Stimulated activated CD8-positive, alpha-beta memory T cell treated with anti-CD3 and anti-CD28 coated beads, Interleukin-4, amount 100 ng/mL, for 1 hour (primary cell): ENCODE results near the gene TNS4.

Source experiments
- DNase-seq, 2 donors: peaks; one replicate each; pipeline ENCODE4 v3.0.0-alpha.2; 2020; ENCODE audit warnings: low read depth in 2 of 2, low spot score in 1 of 2

The TNS4 gene

DNA sequence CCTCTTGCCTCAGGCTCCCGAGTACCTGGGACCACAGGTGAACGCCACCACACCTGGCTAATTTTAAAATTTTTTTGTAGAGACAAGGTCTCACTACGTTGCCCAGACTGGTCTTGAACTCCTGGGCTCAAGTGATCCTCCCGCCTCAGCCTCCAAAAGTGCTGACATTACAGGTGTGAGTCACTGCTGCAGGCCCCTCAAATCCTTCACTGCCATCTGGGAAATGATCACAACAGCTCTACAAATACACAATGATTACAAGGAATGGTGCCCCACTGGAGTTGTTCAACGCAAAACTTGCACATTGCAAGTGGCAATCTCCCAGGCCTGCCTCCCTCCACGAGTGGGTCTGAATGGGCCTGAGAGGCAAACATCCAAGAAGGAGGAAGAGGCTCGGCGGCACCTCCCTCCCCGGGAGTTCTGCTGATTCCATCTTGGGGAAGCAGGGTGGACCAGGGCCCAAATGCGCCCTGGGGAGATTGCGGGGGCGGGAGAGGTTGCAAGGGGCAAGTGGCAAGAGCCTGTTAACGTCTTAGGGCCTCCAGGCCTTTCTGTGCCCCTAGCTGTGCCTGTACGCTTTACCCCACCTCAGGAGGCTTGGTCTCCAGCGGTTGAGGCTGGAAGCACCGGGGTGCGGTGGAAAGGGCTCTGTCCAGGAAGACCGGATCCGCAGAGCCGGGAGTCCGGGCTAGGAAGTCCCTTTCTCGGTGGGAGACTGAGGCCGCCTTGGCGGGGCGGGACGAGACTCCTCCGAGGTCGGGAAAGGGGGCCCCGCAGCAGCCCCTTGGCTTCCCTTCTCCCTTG lies 58.8 kb downstream of the TNS4 start:
- no peak for DNase-seq

DNA sequence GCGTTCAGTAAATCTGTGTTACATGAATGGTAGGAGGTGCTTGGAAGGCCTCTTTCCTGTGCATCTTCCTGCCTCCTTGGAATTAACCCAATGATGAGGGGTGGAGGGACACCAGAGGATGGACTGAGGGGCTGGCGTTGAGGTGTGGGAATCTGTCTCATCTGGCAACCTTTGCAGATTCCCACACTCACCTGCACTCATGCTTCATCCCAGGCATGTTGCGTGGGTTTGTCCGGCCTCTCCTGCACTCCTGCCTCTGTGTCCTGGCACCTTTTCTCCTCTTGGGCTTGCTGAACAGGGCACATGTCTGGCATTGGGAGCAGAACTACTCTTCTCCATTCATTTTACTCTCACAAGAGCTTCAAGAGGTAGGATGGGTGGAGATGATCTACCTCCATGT lies 61.3 kb downstream of the TNS4 start:
- no peak for DNase-seq

DNA sequence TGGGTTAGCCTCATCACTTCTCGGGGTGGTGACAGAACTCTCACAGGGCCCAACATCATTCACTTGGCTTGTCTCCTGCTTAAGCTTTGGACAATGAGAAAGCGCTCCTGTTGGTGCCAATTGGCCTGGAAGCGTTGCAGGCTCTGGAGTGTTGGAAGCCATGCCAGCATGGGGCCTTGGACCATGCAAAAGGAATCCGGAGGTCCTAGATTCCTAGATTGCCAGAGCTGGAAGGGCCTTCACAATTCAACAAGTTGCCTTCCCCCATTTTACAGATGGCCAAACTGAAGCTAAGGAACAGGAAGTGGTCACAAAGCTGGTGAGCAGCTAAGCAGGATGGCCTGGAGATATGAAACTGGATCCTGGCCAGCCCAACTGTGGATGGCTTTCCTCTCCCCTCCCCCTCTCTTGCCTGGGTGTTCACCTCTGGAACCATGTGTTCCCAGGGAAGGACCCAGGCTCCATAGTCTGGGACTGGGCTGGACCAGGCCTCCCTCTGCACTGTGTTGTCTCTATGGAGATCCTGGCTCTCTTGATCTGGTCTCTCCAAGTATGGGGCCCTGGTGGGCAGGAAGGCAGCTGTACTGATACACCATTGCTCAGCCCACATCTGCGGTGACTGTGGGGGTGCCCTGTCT lies 64.2 kb downstream of the TNS4 start:
- no peak for DNase-seq

DNA sequence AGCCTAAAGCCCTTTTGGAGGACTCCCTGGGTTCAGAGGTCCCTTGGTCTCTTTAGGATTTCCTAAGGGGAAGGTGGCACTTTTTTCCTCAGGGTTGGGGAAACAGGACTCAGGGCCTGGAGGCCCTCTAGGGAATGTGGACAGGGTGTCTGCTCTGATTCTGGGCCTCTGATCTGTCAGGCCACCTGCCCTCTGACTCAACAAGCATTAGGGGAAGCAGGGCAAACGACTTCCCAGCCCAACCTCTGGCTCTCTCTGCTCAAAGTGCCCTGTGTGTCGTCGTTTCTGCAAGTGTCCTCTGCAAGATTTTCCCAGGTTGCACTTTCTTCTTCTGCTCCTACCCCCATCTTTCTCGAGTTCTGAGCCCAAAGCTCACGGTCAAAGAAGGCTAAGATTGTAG lies 64.8 kb downstream of the TNS4 start:
- no peak for DNase-seq

DNA sequence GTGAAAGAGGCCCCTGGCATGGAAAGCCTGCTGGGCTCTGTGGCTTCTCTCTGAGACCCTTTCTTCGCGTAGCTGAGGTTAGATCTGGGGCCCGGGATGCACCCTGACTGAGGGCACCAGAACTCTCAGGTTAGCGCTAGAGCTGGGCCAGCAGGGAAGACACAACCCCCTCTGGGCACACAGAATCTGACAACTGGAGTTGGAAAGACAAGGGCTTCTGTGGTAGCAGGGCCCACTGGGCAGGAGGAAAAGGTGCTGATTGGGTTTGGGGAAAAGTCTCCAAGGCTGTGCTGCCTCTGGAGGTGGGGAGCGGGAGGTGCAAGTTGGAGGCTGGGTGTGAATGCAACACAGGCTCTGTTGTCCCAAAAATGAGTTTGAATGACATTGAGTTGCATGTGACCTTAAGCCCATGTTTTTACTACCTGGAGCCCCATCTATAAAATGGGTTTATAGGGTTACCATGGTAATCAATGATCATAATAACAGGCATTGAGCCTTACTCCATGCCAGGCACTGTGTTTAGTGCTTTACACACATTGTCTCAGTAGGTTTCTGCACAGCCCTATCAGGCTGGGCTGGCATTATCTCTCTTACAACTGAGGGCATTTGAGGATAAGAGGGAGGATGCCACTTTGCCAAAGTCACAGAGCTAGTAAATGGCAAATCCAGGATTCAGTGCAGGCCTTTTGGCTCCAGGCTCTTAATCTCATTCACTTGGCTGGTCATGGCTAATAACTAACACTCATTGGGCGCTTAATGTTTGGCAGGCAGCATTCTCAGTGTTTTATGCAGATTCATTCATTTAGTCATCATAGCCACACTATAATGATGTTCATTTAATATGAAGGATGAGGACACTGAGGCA lies 67.6 kb downstream of the TNS4 start:
- DNase-seq, result no peak

DNA sequence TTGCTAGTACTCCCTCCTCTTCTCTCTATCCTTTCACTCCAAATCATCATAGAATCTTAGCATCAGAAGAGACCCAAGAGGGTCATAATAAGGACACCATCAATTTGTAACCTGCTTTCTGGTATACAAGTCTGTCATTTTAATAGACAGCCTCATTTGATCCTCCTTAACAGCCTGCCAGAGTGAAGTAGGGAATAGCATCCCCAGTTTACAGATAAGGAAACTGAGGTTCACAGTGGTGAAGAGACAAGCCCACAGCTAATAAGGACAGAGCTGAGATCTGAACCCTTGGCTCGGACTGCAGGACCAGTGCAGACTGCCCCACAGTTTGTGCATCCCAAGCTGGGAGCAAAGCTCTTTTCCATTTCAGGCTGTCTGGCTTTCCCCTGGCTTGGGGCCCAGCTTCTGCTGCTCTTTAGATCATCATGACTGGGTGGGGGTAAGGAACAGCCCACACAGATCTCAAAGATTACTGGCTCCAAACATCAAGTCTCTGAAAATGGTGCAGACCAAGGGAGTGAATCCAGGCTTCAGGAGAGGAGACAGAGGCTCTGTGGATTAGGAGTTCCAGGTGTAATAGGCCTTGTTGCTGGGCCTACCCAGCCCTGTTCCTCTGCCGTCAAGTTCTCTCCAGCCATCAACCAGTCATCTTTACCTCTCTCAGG lies 68.4 kb downstream of the TNS4 start:
- DNase-seq, result no peak

DNA sequence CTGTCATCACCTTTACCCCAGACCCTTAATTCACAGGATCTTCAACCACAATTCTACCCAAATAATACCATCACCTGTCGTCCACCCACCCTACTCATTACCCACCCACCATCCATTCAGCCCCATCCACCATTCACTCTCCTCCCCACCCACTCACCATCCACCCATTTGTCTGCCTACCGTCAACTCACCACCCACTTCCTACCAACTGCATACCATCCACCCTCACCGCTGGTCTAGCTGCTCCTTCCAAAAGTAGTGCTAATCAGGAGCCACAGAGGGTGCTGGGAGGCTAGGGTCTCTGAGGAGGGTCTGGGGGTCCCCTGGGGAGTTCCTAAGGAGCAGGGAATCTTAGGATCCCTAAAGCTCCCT lies 70.2 kb downstream of the TNS4 start:
- no peak for DNase-seq

DNA sequence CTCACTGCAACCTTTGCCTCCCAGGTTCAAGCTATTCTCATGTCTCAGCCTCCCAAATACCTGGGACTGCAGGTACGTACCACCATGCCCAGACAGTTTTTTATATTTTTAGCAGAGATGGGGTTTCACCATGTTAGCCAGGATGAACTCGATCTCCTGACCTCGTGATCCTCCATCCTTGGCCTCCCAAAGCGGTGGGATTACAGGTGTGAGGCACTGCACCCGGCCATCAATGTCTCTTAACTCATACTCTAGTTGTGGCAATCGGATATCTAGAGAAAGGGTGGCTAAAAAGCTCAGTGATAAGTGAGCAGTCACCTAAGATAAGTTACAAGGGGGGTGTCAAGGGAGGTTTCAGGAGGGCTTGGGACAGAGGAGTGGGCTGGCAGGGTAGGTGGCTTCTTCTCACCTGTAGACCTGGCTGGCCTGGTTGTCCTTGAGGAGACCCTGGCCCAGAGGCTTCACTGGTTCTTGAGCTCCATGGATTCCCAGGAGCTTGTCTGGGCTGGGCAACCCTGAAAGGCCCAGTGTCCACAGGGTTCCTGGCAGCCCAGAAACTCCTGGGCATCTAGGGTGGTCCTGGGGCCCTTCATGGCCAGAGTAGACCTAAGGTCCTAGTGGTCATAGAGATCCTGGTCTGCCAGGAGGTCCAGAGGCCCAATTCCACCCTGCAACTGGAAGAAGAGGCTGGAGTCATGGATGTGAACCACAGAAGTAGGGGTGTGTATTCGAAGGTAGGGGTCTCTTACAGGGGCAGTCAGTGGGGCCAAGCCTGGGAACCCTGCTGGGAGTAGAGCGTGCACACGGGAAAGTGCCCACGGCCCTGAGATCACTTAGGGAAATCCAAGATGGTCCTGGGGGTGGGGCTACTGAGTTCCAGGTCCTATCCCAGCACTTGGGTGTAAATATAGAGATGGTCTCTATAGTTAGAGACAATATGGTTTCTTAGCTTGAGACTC lies 70.9 kb downstream of the TNS4 start:
- no peak for DNase-seq

DNA sequence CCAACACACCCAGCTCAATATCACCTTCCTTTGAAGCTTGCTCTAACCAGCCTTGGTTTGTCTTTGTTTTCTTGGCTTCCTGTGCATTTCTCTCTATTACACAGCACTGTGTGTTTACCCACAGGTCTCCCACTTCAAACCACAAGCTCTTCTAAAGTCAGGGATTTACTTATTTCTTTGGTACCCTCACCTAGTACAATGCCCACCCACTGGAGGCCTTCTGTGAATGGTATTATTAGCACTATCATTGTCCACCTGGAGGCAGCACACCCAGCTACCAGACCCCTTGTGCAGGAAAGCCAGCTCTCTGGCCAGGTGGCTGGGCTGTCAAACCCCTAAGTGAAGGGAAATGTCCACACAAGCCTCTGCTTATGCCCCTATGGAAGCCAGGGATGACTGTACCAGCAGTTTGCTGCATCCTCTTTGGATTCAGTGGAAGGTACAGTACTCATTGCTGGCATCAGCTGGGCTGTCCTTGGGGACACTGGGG lies 74.4 kb downstream of the TNS4 start:
- no peak for DNase-seq
